PC-3 (cell line): ENCODE results near the gene PATL2.

ENCODE experiments used
- EZH2 ChIP-seq: fragments of 300-600 bp; sonication (generic); IDR thresholded peaks from one replicate; pipeline ENCODE4 v1.6.1; 2017; ENCODE audit warnings: antibody characterized with exemption, mild to moderate bottlenecking, low read length; ENCODE audit not compliant: unreplicated experiment
- TF ChIP-seq, protein P1 (sequence below): fragments of 300-600 bp; sonication (generic); conservative IDR thresholded peaks from 2 replicates; pipeline ENCODE4 v1.5.1; 2017; ENCODE audit warnings: antibody characterized with exemption, low read depth, mild to moderate bottlenecking, low read length

DNA sequence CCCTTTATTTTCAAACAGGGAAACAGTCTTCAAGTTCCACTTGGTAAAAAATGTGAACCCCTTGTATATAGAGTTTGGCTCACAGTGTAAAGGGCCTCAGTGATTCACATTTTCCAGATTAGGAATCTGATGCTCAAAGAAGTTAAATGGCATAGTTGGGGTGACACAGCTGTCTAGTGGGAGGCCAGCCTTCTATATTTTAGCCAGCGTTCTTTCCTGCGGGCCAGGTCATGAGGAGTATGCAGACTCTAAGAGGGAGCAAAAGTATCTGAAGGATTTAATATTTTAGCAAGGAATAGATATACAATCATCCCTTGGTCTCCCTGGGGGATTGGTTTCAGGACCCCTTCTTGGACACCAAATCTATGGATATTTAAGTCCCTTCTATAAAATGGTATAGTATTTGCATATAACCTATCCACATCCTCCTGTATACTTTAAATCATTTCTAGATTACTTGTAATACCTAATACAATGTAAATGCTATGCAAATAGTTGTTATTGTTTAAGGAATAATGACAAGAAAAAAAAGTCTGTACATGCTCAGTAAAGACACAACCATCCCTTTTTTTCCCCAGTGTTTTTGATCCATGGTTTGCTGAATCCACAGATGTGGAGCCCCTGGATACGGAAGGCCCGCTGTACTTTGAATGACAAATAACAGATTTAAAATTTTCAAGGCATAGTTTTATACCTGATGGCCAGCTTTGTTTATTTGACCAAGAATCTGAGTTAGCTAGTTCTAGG lies 7.2 kb upstream of the PATL2 start:
- no peak for TF ChIP-seq EZH2
- TF ChIP-seq, protein P1, sequence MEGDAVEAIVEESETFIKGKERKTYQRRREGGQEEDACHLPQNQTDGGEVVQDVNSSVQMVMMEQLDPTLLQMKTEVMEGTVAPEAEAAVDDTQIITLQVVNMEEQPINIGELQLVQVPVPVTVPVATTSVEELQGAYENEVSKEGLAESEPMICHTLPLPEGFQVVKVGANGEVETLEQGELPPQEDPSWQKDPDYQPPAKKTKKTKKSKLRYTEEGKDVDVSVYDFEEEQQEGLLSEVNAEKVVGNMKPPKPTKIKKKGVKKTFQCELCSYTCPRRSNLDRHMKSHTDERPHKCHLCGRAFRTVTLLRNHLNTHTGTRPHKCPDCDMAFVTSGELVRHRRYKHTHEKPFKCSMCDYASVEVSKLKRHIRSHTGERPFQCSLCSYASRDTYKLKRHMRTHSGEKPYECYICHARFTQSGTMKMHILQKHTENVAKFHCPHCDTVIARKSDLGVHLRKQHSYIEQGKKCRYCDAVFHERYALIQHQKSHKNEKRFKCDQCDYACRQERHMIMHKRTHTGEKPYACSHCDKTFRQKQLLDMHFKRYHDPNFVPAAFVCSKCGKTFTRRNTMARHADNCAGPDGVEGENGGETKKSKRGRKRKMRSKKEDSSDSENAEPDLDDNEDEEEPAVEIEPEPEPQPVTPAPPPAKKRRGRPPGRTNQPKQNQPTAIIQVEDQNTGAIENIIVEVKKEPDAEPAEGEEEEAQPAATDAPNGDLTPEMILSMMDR = no peak
